Dermis microvascular lymphatic vessel endothelial cell (primary cell): Measurements from ENCODE around the gene KRT23. TPM values are rescaled to one million over a fixed set of nuclear protein-coding genes. Genes with fewer than 3 reads are reported as not detected.

Experiments
- DNase-seq, 2 donors: peaks; one replicate each; pipeline versions ENCODE4 v3.0.0 to v3.0.0-alpha.2; 2010; ENCODE audit warnings: low read depth in 2 of 2
- total RNA-seq: library from RNA; depleted of rRNA; stranded (reverse); fragments of >200 nt; gene quantifications from 2 replicates; pipeline ENCODE4 v1.2.1, GENCODE V29; 2014

Gene KRT23
- total RNA-seq = 2.1 TPM in 1 of 2 replicates, not detected in the other

DNA sequence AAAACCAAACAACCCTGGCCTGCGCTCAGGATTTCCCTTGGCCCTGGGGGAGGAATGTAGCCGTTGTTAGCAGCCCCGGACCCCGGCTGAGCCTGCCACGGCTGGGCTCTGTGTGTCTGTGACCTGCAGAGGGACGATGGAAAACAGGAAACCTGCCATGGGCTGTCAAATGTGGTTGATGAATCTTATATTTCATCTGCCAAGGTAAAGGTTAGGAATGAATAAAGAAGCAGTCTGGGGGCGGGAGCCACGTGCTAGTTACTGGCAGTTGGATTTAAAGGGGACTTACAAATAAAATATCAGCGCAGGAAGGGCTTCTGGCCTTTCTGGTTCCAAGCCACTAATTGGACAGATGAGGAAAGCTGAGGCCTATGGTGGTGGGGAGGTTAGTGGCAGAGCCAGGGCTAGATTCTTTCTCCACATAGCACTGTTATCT is at the start of gene KRT23:
KRT23 (minus strand) TSS at position 263 of the 436 bp plus-strand sequence. CDS start 1,043 bp downstream, outside the sequence.
- peak; percentile 39 to 41 for DNase-seq

DNA sequence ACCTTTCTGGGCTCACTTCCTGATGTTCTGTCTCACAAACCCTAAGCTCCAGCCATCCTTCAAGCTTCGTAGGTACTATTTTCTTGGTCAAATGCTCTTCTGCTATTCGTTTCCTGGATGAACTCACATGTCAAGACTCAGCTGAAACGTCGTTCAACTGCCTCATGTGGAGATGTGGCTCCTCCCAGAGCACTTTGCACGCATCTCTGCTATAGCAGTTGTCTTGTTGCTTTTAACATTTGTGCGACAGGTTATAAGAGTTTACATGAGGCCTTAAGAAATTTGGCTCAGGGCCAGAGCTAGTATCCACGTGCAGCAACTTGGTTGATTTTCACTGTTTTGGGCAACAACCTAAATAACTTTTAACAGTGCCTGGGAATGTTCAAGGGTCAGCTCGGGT is 49.5 kb upstream of the KRT23 start:
- DNase-seq = no peak

- DNase-seq = no peak
These were observed 46.8 kb upstream of the KRT23 start, which contains the start of gene KRT40 for GRCh38 chr17:40984226-40984625. KRT40 (minus strand) TSS chr17:40984326; CDS start chr17:40984273, 53 bp downstream.

- no peak for DNase-seq
These were observed 43.7 kb upstream of the KRT23 start for GRCh38 chr17:40981115-40981514.

- DNase-seq = no peak
These were observed 43.1 kb upstream of the KRT23 start for GRCh38 chr17:40980596-40980995.

GRCh38 chr17:40980117-40980516 is 42.7 kb upstream of the KRT23 start:
- no peak for DNase-seq

GRCh38 chr17:40978575-40979151 is 41.2 kb upstream of the KRT23 start:
- DNase-seq = no peak

DNA sequence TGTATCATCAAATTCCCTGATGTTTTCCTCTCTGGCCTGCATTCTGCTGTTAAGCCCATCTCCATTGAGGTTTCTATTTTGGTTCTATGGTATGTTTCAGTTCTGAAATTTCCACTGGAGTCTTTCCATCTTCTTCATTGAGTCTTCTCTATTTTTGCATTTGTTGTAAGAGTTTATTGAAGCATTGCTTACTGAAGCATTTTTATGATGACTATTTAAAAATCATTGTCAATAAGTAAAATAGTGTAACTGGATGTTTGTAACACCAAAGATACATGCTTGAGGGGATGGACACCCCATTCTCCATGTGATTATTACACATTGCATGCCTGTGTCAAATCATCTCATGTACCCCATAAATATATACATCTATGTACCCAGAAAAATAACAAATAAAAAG is 38.1 kb upstream of the KRT23 start:
- no peak for DNase-seq

DNA sequence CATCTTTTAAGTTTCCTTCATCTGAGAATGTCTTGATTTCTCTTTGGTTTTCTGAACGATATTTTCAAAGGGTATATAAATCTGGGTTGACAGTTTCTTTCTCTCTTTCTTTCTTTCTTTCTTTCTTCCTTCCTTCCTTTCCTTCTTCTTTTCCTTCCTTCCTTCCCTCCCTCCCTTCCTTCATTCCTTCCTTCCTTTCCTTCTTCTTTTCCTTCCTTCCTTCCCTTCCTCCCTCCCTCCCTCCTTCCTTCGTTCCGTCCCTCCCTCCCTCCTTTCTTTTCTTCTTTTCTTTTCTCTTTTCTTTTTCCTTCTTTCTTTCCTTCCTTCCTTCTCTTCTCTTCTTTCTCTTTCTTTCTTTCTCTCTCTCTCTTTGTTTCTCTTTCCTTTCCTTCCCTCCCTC is 36.9 kb upstream of the KRT23 start:
- DNase-seq = no peak

DNA sequence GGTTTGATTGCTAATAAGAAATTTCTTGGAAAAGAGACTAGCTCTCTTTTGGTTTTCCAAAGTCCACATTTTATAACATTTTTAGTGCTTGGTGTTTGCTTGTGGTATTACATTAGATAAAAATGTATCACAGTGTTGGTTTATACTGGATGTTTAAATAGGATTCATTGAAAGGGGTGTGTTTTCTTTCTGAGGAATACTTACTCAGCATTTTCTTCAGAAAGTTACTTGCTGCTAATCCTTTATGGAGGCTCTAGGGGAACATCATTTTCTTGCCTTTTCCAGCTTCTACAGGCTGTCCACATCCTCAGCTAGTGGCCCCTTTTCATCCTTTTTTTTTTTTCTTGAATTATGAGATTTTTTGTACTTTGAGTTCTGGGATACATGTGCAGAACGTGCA is 30.1 kb upstream of the KRT23 start:
- no peak for DNase-seq

DNA sequence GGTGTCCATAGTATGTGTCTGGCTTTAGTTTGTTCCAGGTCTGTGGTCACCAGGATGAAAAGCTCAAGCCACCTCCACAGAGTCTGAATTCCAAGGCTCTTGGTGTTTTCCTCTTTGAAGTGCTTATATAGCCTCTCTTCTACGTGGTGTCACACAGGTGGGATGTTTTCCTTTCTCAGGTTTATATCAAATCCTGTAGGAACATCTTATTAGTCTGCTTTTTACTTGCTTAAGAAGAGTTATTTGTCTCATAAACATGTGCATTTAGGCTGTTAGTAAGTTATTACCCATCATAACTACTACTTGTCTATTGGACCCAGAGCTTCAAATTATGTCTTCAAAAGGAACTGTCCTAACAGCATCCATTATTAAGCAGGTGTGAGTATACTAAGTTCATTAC is 29.4 kb upstream of the KRT23 start, which contains the start of gene KRT39:
KRT39 (minus strand) TSS at position 101 of the 400 bp plus-strand sequence; CDS start at position 9, 92 bp downstream.
- DNase-seq = no peak

DNA sequence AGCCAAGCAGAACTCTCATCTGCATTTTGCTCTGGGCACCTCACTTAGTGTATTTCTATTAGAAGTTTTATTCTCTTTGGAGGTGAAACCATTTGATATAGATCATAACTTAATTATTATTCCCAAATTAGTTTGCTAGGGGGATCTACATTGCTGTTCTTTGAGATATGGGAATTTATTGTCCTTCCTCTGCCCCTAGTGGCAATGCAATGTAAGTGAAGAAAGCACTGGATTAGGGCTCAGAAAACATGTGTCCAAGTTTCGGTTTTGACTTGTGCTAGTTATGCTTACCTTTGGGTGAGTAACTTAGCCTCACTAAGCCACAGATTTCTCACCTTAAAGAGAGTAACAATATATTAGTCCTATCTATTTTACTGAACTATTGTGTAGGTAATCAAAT is 26.4 kb upstream of the KRT23 start:
- DNase-seq = peak; percentile 19 to 20

DNA sequence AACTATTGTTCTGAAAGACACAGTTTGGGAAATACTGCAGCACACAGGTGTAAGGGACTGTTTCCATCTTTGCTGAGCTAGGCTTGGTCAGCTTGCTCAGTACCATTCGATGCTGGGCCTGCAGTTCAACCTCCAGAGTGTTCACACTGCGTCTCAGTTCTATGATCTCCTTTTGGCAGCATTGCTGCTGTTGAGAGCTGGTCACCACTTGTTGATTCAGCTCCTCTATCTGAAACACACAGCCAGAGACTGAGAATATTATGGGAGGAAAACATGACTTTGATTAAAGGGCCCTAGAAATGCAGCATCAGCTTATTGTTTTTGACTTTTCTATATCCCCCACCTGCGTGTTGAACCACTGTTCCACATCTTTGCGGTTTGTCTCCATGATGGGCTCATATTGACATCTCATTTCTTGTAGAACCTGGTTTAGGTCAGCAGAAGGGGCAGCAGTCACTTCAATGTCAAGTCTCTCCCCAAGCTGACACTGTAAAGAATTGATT is 24.7 kb upstream of the KRT23 start:
- DNase-seq = no peak

DNA sequence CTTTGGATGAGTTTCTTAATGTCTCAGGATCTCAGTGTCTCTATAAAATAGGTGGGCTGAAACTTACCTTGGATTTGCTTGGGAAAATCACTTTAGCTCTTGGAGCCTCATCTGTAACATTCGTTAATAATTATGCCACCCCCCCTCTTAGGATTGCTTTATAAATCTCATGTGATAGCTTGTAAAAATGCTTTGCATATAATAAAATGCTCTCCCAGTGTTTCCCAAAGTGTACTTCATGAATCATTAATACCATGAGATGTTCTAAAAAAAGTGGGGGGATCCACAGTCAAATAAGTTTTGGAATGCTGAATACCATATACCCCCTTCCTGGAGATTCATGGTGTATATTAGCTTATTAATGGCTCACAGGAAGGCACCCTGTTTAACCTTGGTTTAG is 24.1 kb upstream of the KRT23 start:
- no peak for DNase-seq

- DNase-seq = no peak
These were observed 22.7 kb upstream of the KRT23 start for GRCh38 chr17:40960144-40960543.

- no peak for DNase-seq
These were observed 20.9 kb upstream of the KRT23 start for GRCh38 chr17:40958086-40958953.

DNA sequence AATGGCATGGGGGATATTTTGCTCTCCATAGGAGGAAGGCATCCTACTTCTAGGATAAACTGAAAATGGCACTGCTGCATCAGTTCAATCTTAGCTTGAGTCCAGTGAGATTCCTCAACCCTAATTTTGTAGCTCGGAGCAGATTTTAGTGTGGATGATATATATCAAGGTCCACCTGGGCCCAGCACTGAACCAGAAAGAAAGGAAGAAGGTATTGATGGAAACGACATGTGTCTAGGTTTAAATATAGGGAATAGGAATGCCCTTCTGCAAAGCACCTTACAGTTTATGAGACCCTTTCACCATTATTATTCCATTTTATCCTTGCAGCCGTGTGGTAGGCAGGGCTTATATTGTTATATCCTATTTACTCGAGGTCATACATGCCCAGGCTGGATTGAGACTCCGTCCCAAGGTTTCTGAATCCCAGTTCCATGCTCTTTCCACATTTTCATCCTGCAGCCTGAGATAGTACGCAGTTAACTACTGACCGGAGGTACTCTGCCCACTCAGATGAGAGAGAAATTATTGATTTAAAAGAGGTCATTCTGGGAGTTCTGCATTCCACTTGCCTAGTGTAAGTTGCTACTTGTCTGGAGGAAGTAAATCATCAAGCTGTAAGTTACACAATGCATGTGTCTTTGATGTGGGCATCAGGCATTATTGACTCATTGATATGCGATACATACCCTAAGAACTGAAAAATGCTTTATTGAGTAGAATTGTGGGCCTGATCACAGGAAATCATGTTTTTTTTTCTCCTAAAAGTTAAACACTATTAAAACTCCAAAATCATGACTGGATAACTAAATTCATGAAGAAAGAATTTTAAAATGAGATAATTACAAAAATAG is 19.2 kb upstream of the KRT23 start:
- no peak for DNase-seq

DNA sequence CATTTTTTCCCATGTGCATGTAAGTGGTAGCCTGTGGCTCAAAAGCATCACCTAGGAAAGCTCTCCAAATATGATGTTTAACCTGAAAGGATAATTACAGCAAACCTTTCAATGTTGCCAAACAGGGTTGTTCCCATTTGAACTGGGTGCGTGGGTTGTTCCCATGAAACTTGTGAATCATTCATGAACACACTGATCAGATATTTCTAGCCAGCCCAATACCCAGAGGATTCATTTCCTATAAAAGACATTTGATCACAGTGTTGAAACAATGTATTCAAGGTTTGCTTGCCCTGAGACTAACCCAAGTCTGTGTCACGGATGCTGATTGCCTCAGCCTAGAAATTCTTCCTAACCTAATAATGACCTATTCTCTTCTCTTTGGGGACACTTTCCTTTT is 16.4 kb upstream of the KRT23 start:
- DNase-seq = no peak

DNA sequence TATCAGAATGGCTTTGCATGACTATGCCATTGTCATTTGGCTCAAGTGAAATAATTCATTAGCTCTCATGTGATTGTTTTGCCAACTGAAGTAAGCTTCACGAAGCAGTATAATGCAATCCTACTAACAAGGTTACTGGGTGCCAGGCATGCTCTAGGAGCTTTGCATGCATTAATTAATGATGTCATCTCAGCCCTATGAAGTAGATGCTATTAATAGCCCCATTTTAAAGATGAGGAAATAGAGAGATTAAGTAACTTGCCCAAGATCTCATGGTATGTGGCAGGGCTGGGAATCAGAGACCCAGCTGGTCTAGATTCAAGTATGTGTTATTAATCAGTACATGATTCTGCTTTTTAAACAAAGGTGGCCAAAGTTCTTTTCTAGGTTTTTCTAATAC is 15.2 kb upstream of the KRT23 start:
- no peak for DNase-seq

DNA sequence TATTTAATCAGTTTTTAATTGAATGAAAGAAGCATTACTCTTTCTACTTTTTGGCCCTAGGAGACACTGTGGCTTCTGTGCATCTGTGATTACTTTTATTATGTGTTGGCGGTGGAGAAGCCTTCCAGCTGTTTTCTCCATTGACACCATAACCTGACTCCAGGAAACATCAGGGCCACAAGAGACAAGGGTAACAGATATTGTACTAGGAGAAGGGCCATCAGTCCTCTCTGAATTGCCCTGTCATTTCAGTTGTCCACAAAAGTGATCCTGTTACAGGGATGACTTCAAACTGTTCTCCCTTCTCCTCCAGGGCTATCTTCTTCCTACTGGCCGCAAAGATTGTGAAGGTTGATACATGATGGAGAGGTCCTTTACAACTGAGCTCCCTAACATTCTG is 14.7 kb upstream of the KRT23 start:
- no peak for DNase-seq

- DNase-seq = no peak
These were observed 13.7 kb upstream of the KRT23 start for GRCh38 chr17:40951011-40951622.
